CD4-positive, alpha-beta T cell (primary cell): ENCODE data around the gene FKBP2. TPM values are rescaled to one million over a fixed set of nuclear protein-coding genes. Genes with fewer than 3 reads are reported as not detected.

Experiments used
- ATAC-seq: fragments of 200-7000 bp; cut with Tn5 transposase; one replicate; pipeline ENCODE4 v1.10.0; 2022; ENCODE audit warnings: mild to moderate bottlenecking; ENCODE audit not compliant: poor library complexity
- CTCF ChIA-PET: fragments of 350-600 bp; sonication (Branson Sonifier 250); formaldehyde crosslinking; loops from one replicate; lab custom pipeline; 2021; ENCODE audit warnings: antibody characterized with exemption, inconsistent platforms; lab: Charles Lee
- POLR2A ChIA-PET: fragments of 350-600 bp; sonication (Branson Sonifier 250); formaldehyde crosslinking; loops from one replicate; lab custom pipeline; 2021; ENCODE audit warnings: antibody characterized with exemption, inconsistent platforms; lab: Charles Lee
- DNase-seq, 14 experiments: peaks; one replicate each; pipeline ENCODE4 v3.0.0-alpha.2; 2013 to 2020; ENCODE audit warnings: mixed read lengths in 2 of 14
- H3K27ac ChIP-seq, 2 donors: one replicate each; pipeline versions ENCODE4 v1.5.1 to v1.7.0; 2013; ENCODE audit warnings: low read length in 2 of 2, low read depth in 1 of 2, mild to moderate bottlenecking in 1 of 2
- H3K27me3 ChIP-seq, 2 experiments: 1 replicate in 1 of 2; 2 replicates in 1 of 2; pipeline versions ENCODE4 v1.6.1 to v1.7.0; 2013; ENCODE audit warnings: low read length in 2 of 2, control low read depth in 1 of 2, mild to moderate bottlenecking in 1 of 2, moderate library complexity in 1 of 2; ENCODE audit not compliant: insufficient read depth in 2 of 2, control insufficient read depth in 1 of 2
- H3K36me3 ChIP-seq: one replicate; pipeline ENCODE4 v1.6.1; 2013; ENCODE audit warnings: low read length, control low read depth; ENCODE audit not compliant: insufficient read depth
- H3K4me1 ChIP-seq: one replicate; pipeline ENCODE4 v1.6.1; 2013; ENCODE audit warnings: low read length, control low read depth; ENCODE audit not compliant: insufficient read depth
- H3K4me3 ChIP-seq: one replicate; pipeline ENCODE4 v1.5.1; 2013; ENCODE audit warnings: mild to moderate bottlenecking, low read length, moderate library complexity
- H3K9me3 ChIP-seq, 2 experiments: 1 replicate in 1 of 2; 2 replicates in 1 of 2; pipeline versions ENCODE4 v1.6.1 to v1.7.0; 2013; ENCODE audit warnings: low read length in 2 of 2, mild to moderate bottlenecking in 2 of 2, control low read depth in 1 of 2, moderate library complexity in 1 of 2; ENCODE audit not compliant: control insufficient read depth in 1 of 2, insufficient read depth in 1 of 2
- H3K27ac Mint-ChIP-seq: one replicate; pipeline ENCODE4 v1.8.0; 2020; ENCODE audit warnings: mixed read lengths
- H3K27me3 Mint-ChIP-seq: one replicate; pipeline ENCODE4 v1.8.0; 2021; ENCODE audit warnings: mixed read lengths
- H3K36me3 Mint-ChIP-seq: one replicate; pipeline ENCODE4 v1.8.0; 2021; ENCODE audit warnings: low read depth, mixed read lengths
- H3K4me1 Mint-ChIP-seq: one replicate; pipeline ENCODE4 v1.8.0; 2021; ENCODE audit warnings: low read depth, mixed read lengths
- H3K4me3 Mint-ChIP-seq: one replicate; pipeline ENCODE4 v1.8.0; 2020; ENCODE audit warnings: mild to moderate bottlenecking, mixed read lengths
- H3K9me3 Mint-ChIP-seq: one replicate; pipeline ENCODE4 v1.8.0; 2020; ENCODE audit warnings: mixed read lengths
- intact Hi-C, 2 experiments: fragments of 100-400 bp; cut with DNase I in 1 of 2; cut with micrococcal nuclease in 1 of 2; formaldehyde crosslinking; loops; one replicate each; pipeline versions ENCODE4 v1.15.1 to v1.9.0; 2023 to 2025; cut with DNase I, micrococcal nuclease
- total RNA-seq, 174 experiments: library from RNA in 2 of 174; stranded (reverse) in 2 of 174; gene quantifications; one replicate each; pipeline ENCODE4 v1.2.3 and lab custom pipeline; 2021 to 2026
- TF ChIP-seq, protein P1 (sequence below): fragments of 200-600 bp; IDR thresholded peaks from one replicate; pipeline ENCODE4 v1.8.0; 2022; ENCODE audit warnings: antibody characterized with exemption, mild to moderate bottlenecking

The FKBP2 gene
- total RNA-seq, 2 experiments from 2014 or later = 11.2 to 14.6 TPM

- peak overlapping the region; percentile 44 for H3K27ac Mint-ChIP-seq
- H3K4me1 Mint-ChIP-seq = peaks cover 8% of the 10 kb centered on the region
- peaks cover 46% of the 10 kb centered on the region for H3K36me3 Mint-ChIP-seq
- ChIA-PET CTCF (interaction anchor here (0.8 kb wide), 1 partner anchor 15 kb away, joined by 3 read pairs; no protein-coding TSS in a partner anchor), POLR2A (interaction anchor here (1.1 kb wide), 1 partner anchor 14 kb away, joined by 3 read pairs; no protein-coding TSS in a partner anchor)
- TF ChIP-seq, protein P1, sequence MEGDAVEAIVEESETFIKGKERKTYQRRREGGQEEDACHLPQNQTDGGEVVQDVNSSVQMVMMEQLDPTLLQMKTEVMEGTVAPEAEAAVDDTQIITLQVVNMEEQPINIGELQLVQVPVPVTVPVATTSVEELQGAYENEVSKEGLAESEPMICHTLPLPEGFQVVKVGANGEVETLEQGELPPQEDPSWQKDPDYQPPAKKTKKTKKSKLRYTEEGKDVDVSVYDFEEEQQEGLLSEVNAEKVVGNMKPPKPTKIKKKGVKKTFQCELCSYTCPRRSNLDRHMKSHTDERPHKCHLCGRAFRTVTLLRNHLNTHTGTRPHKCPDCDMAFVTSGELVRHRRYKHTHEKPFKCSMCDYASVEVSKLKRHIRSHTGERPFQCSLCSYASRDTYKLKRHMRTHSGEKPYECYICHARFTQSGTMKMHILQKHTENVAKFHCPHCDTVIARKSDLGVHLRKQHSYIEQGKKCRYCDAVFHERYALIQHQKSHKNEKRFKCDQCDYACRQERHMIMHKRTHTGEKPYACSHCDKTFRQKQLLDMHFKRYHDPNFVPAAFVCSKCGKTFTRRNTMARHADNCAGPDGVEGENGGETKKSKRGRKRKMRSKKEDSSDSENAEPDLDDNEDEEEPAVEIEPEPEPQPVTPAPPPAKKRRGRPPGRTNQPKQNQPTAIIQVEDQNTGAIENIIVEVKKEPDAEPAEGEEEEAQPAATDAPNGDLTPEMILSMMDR = no peak
- Histone ChIP-seq H3K4me3 (no peak overlapping the region), H3K36me3 (peaks cover 74% of the 10 kb centered on the region), H3K27me3 (no peaks in the 10 kb centered on the region), H3K27ac (no peak overlapping the region), H3K4me1 (peaks cover 2% of the 10 kb centered on the region), H3K9me3 (no peaks in the 10 kb centered on the region)
- H3K4me3 Mint-ChIP-seq = no peak overlapping the region
- no peaks in the 10 kb centered on the region for H3K27me3 Mint-ChIP-seq
- DNase-seq = no peak
- intact Hi-C loops = no loop called here
- no peak for ATAC-seq
- no peaks in the 10 kb centered on the region for H3K9me3 Mint-ChIP-seq
These were observed 22.1 kb upstream of the FKBP2 start for GRCh38 chr11:64218628-64219353.

GRCh38 chr11:64219354-64219684, 21.6 kb upstream of the FKBP2 start:
- no peak overlapping the region for H3K4me3 Mint-ChIP-seq
- H3K27me3 Mint-ChIP-seq = no peaks in the 10 kb centered on the region
- no peak for DNase-seq
- TF ChIP-seq, protein P1 = no peak
- Histone ChIP-seq H3K27ac (no peak overlapping the region), H3K4me3 (no peak overlapping the region), H3K27me3 (no peaks in the 10 kb centered on the region), H3K9me3 (no peaks in the 10 kb centered on the region), H3K36me3 (peaks cover 71% of the 10 kb centered on the region), H3K4me1 (peaks cover 3% of the 10 kb centered on the region)
- no peaks in the 10 kb centered on the region for H3K9me3 Mint-ChIP-seq
- ATAC-seq = no peak
- intact Hi-C loops = no loop called here
- H3K4me1 Mint-ChIP-seq = peaks cover 8% of the 10 kb centered on the region
- peaks cover 40% of the 10 kb centered on the region for H3K36me3 Mint-ChIP-seq
- no peak overlapping the region for H3K27ac Mint-ChIP-seq
- ChIA-PET CTCF (no interaction called here), POLR2A (interaction anchor here (1.1 kb wide), 1 partner anchor 14 kb away, joined by 3 read pairs; no protein-coding TSS in a partner anchor)

GRCh38 chr11:64219755-64220154, 21.1 kb upstream of the FKBP2 start:
- intact Hi-C loops = no loop called here
- Mint-ChIP-seq H3K4me3 (no peak overlapping the region), H3K4me1 (peaks cover 8% of the 10 kb centered on the region), H3K27ac (no peak overlapping the region), H3K36me3 (peaks cover 36% of the 10 kb centered on the region), H3K27me3 (no peaks in the 10 kb centered on the region), H3K9me3 (no peaks in the 10 kb centered on the region)
- H3K4me1 ChIP-seq = peaks cover 7% of the 10 kb centered on the region
- ATAC-seq (no peak), DNase-seq (no peak)
- no peaks in the 10 kb centered on the region for H3K9me3 ChIP-seq
- H3K36me3 ChIP-seq = peaks cover 66% of the 10 kb centered on the region
- TF ChIP-seq, protein P1 = no peak
- ChIA-PET POLR2A (interaction anchor here (0.8 to 1.1 kb wide), 2 partner anchors 13 kb away, joined by 3 read pairs; partner anchors contain the start of gene FERMT3), CTCF (no interaction called here)
- no peaks in the 10 kb centered on the region for H3K27me3 ChIP-seq
- H3K4me3 ChIP-seq = no peak overlapping the region
- no peak overlapping the region for H3K27ac ChIP-seq
